ENCODE results near the gene ARHGAP8.

DNA sequence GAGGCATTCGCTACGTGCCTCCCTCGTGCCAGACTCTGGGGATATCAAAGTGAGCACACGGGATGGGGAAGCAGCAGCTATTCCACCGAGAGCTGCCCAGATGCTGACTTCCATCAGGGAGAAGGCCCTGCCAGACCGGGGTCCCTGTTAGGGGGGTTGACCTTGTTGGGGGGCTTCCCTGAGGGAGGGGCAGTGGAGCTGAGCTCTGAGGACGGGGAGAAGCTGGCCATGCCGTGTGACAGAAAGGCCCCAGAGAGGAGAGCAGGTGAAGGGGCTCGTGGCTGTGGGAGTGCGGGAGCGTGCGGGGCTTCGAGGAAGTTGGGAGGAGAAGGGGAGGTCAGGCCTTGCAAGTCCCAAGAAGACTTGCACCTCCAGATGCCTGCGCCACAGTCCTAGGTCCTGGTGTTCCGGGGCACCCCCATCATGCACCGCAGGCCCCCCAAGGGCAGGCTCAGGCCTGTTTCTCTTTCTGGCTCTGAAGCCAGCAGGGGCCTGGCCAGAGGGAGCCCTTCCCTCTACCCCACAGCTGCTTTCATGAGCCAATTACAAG lies 94.4 kb downstream of the ARHGAP8 start:
- no peak for TF ChIP-seq POLR2AphosphoS5 (IDR thresholded peaks at IDR 0.05)
- TF ChIP-seq POLR2A (IDR thresholded peaks at IDR 0.05): no peak
- TF ChIP-seq, protein P1, sequence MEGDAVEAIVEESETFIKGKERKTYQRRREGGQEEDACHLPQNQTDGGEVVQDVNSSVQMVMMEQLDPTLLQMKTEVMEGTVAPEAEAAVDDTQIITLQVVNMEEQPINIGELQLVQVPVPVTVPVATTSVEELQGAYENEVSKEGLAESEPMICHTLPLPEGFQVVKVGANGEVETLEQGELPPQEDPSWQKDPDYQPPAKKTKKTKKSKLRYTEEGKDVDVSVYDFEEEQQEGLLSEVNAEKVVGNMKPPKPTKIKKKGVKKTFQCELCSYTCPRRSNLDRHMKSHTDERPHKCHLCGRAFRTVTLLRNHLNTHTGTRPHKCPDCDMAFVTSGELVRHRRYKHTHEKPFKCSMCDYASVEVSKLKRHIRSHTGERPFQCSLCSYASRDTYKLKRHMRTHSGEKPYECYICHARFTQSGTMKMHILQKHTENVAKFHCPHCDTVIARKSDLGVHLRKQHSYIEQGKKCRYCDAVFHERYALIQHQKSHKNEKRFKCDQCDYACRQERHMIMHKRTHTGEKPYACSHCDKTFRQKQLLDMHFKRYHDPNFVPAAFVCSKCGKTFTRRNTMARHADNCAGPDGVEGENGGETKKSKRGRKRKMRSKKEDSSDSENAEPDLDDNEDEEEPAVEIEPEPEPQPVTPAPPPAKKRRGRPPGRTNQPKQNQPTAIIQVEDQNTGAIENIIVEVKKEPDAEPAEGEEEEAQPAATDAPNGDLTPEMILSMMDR (IDR thresholded peaks at IDR 0.05): no peak
